GM21423 (cell line): ENCODE measurements around the gene RRP15.
"Not testable (repeated sequence)": the region's sequence is repeated elsewhere in the genome, so short reads cannot be mapped to it uniquely, and the experiment has no call there.

Experiments used
- ATAC-seq: cut with Tn5 transposase; IDR thresholded peaks from one replicate; pipeline ENCODE4 v1.9.1; 2021; ENCODE audit warnings: mild to moderate bottlenecking, moderate library complexity; ENCODE audit not compliant: unreplicated experiment

The RRP15 gene

GRCh38 chr1:218296162-218296561 lies 11.1 kb downstream of the RRP15 start:
- no peak for ATAC-seq

GRCh38 chr1:218297461-218297860 lies 12.4 kb downstream of the RRP15 start:
- ATAC-seq = no peak

GRCh38 chr1:218297867-218298266 lies 12.8 kb downstream of the RRP15 start:
- no peak for ATAC-seq

GRCh38 chr1:218298398-218298797 lies 13.3 kb downstream of the RRP15 start:
- no peak for ATAC-seq

DNA sequence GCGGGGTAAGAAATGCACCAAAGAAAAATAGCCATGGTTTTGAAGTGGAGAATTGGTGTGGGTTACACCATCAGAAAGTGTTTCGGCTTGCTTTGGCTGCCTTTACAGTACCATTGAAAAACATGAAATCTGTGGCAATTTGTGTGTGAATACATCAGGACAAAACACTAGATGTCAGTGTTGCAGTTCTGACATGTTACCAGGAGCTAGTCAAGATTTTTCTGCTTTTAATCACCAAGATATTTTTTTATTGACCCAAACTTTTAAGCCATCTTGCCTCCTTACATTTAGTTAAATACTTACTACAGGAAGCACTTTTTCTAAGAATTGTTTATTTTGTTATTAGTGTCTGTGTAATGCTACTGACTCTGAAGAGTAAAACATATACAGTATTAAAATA lies 14.3 kb downstream of the RRP15 start:
- ATAC-seq = no peak

GRCh38 chr1:218301217-218301616 lies 16.1 kb downstream of the RRP15 start:
- no peak for ATAC-seq

- ATAC-seq = no peak
Measured at GRCh38 chr1:218302155-218302554, 17.1 kb downstream of the RRP15 start.

DNA sequence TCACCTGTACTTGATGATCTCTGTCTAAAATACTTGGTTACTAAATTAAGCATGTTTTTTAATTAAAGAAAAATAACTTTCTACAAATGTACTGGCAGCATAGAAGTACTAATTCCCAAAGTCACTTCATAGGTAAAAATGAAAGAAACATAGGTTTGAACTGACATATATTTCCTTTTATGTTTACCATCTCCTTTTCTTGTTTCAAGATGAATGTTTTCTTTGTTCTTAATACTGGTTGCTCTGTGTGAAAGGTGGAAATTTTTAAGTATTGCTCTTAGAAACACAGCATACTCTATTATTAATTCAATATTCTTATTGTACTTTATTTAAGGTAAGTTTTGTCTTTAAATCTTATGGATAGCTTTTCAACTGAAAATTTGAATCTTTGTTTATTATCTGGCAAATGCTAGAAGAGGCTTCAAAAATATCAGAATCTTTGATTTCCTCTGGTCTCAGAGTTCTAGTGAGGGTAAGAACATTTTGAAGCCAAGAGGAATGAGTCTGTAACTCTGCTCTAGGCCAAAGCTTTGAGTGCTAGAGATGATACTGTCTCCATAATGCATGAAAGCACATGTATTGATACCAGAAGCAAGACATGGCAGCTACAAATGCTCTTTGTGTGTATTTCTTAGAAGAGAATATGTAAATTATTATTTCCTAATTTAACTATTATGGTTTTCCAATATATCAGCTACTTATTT lies 18.2 kb downstream of the RRP15 start:
- no peak for ATAC-seq

GRCh38 chr1:218304281-218305039 lies 19.4 kb downstream of the RRP15 start:
- peak; percentile 94 for ATAC-seq

DNA sequence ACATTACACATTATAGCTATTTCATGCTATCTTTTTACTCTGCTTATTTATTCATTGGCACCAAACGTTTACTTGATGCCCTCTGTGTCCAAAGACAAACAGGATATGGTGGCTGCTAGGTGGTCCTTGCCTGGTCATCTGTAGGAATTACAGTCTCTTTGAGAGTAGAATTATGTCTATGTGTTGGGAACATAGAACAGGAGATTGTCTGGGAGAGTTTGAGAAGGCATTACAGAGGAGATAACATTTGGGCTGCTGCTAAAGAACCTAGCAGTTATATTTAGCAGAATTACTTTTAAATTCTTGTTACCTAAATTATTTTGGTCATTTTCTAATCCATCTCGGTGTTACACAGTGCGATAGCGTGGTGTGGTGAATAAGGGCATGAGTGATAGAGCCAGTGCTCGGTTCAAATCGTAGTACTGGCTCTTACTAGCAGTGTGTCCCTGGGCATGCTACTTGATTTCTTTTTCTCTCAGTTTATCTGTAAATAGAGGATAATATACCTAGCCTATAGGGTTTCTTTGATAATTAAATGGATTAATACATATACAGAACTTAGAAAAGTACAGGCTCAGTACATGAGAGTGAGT lies 20.5 kb downstream of the RRP15 start:
- ATAC-seq = no peak

DNA sequence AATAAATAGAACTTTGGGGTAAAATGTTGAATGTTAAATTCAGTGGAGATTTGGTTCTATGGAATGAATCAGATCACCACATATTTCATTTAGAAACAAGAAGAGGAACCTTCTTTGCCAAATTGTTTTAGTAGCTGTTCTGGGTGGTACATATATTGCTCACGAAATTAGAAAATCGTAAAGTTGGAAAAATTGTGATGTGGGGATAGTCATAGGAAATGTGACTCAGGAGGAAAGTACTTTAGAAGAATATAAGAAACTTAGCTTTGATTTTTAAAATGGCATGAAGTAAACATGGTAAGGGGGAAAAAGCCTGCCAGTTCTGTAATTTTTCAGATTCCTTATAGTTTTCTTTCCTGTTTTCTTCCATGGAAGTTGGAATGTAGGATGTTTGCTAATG lies 27.4 kb downstream of the RRP15 start:
- ATAC-seq = no peak

DNA sequence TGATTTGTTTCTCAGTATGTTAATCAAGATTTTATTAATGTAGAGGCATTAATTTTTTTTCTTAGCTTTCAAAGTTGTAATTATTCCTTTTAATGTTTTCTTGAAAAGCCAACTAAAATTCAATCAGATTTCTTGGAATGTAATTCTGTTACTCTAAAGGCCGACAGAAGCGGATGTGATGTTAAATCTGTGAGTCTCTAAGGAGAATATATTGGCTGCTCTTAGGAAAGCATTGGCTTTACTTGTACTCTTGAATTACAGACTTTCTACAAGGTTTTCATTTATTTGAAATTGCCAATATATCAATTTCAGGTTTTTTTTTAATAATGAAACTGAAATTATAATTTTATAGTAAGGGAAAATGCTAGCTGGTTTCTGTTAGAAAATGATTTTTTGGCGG lies 29.2 kb downstream of the RRP15 start:
- no peak for ATAC-seq

DNA sequence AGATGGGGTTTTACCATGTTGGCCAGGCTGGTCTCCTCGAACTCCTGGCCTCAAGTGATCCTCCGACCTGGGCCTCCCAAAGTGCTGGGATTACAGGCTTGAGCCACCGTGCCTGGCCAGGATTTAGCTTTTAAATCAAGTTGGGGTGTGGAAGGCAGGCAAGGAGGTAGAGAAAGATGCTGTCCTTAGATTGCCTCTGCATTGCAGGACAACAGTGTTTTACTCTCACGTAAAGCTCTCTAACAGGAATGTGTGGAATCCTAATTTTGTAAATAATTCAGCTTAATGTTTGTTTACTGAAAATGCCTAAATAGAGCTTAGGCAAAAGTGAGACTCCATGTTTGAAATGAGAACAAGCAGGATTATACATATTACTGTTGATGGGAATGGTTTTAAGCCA lies 30.5 kb downstream of the RRP15 start:
- no peak for ATAC-seq

GRCh38 chr1:218317061-218317460 lies 32.0 kb downstream of the RRP15 start:
- no peak for ATAC-seq

DNA sequence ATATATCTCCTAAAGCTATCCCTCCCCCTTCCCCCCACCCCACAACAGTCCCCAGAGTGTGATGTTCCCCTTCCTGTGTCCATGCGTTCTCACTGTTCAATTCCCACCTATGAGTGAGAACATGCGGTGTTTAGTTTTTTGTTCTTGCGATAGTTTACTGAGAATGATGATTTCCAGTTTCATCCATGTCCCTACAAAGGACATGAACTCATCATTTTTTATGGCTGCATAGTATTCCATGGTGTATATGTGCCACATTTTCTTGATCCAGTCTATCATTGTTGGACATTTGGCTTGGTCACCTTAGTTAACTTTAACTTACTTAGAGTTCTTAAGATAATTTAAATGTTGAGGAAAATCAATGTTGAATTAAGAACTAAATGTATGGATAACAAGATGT lies 35.1 kb downstream of the RRP15 start:
- not testable (repeated sequence) for ATAC-seq

GRCh38 chr1:218322762-218323161 lies 37.7 kb downstream of the RRP15 start:
- no peak for ATAC-seq

DNA sequence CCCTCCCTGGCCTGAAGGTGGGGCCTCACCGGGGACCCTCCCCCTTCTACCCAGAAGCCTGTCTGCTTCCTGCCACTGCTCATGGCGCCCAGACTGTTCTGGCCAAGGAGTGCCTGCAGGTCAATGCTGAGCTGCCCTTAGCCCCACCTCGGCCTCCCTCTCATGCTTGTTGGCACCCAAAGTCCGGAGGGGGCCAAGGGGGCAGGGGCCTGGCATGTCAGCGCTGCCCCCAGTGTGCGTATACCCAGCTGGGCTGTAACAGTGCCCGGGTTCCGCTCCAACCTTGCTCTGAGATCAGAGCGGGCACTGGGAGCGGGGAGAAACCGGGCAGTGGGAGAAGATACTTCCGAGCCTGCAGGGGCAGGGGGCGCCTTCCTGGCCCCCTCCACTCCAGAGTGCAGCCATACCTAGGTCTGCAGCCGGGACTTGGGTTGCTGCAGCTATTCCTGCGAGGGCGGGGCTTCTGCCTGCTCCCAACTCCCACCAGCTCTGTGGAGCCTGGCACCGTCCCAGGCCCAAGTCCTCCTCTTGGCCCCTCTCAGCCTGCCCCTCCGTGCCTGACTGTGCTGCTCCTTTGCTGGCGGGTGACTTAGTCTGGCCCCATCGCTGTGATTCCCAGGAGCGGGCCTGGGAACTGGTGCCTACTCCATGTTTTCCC lies 38.6 kb downstream of the RRP15 start:
- no peak for ATAC-seq

DNA sequence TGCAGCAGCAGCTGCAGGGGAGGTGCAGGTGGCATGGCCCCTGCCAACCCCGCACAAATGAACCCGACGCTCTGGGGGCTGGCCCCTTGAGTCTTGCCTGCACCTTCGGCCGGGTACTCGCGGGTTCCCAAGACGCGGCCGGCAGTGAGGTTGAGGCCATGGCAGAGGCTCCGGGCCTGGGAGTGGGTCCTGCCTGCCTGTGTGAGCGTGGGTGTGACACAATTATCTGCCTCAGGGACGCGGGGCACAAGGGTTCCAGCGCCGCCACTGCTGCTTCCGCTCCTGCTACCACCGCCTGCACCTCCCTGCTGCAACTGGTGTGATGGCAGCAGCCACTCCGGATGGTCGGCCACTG lies 39.1 kb downstream of the RRP15 start:
- ATAC-seq = no peak

DNA sequence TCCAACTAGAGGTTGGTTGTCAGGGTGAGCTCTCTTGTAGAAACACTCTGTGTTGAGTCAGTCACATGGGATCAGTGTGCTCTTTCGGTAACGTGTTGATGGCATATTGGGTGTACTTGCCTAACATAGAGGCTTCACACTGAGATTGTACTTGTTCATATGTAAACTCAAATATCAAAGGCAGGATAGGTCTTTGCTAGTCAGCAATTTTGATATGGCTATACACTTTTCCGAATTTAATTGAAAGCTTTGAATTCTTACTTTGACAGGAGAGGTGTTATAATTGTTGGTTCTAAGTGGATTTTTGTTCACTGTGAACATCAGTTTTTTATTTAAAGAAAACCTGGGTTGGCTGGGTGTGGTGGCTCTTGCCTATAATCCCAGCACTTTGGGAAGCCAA lies 43.7 kb downstream of the RRP15 start:
- no peak for ATAC-seq

DNA sequence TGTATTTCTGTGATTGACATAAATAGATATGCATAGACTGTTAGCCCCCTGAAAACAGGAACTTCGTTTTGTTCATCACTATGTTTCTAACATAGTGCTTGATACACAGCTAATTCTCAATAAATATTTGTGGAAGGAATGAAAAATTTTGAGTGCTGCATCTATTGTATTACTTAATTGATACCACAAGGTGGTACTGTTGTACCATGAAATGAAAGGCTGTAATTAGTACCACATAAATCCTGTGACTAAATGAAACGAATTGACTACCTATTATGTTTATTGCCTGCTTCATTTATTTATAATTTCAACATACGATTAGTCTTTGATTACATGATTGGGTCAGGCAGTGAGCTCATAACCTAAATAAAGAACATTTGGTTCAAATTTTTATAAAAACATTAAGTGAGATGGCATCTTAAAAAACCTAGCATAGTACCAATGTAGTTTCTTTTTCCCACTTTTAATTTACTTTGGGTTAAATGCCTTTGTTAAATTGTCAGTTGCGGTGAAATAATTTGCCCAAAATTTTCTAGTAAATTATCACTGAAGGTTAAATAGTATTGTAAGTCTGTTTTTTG lies 45.0 kb downstream of the RRP15 start:
- ATAC-seq = peak; percentile 58

- ATAC-seq = no peak
Measured at GRCh38 chr1:218332416-218332815, 47.3 kb downstream of the RRP15 start.
